SK-N-DZ (cell line): ENCODE data around the gene CYB5RL.
A peak's percentile ranks its signal among the peaks of the same experiment; 100 is the strongest.

Experiments used
- DNase-seq: peaks from one replicate; pipeline ENCODE4 v3.0.0-alpha.2; 2015; ENCODE audit warnings: low spot score

CYB5RL gene

GRCh38 chr1:54161495-54162168 lies 38.2 kb downstream of the CYB5RL start:
- DNase-seq = no peak

DNA sequence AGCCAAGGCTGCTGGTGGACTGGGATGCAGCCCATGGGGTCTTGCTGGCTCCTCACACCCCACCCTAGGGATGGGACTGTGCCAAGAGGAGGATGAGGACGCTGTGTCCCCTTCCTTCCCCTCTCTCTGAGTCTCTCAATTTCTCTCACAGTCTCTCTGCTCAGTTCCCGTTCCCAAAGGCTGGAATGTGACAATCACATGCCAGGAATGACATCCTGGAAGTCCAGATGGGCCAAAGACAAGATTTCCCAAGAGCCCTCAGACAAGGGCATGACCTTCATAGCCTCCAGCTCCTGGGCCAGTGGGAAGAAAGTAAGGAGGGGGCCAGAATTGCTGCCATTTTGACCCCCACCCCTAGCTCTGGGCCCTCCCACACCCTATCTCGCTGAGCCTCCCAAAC lies 39.5 kb downstream of the CYB5RL start:
- no peak for DNase-seq

DNA sequence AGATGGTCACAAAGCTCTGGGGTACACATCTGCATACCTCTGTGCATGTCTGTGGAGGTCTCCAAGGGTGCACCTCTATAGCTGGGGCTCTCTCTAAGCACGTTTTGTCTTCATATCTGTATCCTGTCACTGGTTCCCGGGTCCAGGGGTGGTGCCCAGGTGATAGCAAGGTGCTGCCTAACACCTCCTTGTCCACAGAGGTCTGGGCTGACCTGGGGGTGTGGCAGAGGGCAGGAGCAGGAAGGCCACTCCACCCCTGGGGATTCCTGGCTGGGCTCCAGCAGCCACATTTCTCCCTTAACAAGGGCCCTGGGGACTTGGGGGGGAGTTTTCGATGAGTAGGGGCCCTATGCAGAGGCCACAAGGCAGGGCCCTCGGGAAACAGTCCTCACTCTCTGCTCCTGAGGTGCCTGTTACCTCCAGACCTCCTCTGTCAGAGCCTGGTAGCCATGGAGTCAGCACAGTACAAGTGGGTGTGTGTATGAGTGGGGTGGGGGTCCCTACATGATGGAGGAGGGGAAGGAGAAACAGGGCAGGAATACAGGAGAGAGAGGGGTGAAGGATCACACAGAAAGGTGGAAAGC lies 40.0 kb downstream of the CYB5RL start:
- DNase-seq = no peak

DNA sequence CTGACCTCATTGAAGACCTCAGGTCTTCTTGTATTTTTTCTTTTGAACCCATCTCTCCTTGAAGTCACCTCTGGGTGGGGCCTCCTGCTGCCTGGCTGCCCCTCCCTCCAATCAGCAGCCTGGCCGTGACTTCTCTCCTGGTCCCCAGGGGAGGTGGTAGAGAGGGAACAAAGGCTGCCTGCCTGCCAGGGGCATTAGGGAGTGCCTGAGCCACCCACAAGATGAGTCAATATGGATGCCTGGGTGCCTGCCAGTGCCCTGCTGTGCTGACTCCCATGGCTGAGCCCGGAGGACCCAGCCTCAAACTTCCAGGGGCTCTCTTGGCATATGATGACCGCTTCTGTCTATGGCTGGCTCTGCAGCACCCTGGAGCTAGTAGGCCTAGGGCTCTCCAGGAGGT lies 41.8 kb downstream of the CYB5RL start:
- no peak for DNase-seq

- no peak for DNase-seq
Measured at GRCh38 chr1:54157401-54157800, 42.4 kb downstream of the CYB5RL start.

DNA sequence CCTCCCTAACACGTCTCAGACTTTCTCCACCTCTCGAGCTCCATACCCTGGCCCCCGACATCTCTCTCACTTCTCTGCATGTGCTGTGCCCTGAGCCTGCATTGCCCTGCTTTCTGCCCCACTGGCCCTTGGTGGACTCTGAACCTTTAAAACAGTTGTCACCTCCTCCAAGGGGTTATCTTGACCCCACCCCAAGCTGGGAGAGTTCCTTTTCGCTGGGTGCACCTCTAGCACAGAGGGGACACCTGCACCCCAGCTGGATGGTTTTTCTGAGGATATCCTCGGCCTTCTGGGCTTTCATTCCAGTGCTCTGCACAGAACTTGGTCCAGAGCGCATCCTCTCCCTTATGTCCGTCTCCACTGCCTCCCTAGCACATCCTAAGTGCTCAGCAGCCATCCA lies 42.8 kb downstream of the CYB5RL start:
- DNase-seq = no peak

DNA sequence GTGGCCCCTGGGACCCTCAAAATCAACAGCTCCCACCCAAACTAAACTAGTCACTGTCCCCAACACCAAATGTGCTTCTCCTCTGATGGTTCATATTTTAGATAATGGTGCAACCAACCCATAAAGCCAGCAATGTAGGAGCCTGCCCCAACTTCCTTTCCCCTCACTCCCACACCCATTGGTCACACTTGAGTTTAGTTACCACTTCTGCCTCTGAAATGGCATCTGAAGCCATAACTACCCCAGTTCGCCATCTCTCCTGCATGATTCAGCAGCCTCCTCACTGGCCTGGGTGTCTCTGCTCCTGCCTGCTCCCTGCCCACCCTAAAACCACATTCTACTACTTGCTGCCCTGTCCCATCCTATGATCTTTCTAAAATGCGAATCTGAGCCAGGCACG lies 43.6 kb downstream of the CYB5RL start:
- no peak for DNase-seq

- DNase-seq = peak; percentile 28
Measured at GRCh38 chr1:54153535-54154439, 46.0 kb downstream of the CYB5RL start.

DNA sequence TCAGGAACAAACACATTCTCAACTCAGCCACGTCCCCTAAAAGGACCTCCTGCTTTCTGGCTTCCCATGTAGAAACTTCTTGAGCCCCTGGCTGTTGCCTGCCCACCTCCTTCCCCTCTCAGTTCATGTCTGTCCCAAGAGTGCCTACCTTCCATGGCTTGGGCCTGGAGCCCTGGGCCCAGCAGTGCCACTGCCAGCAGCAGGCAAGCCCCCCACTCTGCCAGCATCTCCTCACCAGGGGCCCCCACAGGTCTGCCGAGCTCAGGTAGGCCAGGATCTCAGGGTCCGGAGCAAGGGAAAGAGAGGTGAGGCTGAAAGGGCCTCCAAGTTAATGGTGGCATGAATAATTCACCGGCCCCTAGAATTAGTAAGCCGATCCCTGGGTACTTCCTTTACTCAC lies 47.1 kb downstream of the CYB5RL start, which contains the start of gene CDCP2:
Gene CDCP2 (minus strand): TSS at position 305 of the 400 bp plus-strand sequence. CDS start 78 bp downstream, at position 227.
- DNase-seq = no peak

DNA sequence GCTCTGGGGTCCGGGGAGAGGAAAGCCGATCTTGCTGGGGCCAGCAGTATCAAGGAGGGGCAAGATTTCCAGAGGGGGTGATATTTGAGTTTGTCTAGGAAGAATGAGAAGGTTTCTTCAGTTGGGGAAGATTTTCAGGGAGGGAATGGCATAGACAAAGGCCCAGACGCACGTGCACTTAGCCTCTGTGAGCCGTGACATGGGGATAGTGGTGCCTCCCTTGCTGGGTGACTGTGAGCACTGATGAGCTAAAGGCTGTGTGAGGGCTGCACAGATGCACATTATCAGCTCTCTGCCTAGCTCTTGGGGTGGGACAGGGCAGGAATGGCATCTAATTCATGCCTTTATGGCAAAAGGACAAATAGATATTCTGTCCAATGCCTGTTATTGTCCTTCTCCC lies 48.8 kb downstream of the CYB5RL start:
- no peak for DNase-seq
